ENCODE results near the gene NIFK.

Gene NIFK

DNA sequence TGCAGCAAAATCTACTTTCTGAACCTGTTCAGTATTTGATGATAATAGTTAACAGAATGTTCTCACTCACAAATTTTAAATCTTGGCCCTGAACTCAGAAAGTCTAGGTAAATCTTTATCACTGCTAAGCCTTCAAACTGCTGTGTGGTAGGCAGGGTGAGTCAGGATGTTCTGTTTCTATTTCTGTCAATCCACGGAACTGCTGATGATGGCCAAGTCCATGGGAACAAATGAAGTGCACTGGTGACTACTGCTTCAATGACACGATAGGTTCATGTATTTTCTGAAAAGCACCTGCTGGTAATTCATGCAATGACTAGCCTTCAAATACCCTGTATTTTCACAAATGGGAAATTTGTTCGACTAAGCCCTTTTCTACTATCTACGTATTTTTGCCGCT lies 14.2 kb downstream of the NIFK start:
- H2BK5ac ChIP-seq (ENCODE audit: low read length), result no peak overlapping the region
- no peak overlapping the region for H2BK12ac ChIP-seq (ENCODE audit: low read length)
- peaks cover 7 to 19% of the 10 kb centered on the region in 2 donors for H3K36me3 ChIP-seq (replicated peaks in 1 of 2; ENCODE audit: control insufficient read depth in 2 of 2, insufficient read depth in 2 of 2, low read length in 2 of 2)
- no CpG with 5 or more reads among the region's 5 CpGs for WGBS, 2 donors (ENCODE audit: extremely low coverage in 2 of 2, insufficient read length in 2 of 2, insufficient replicate concordance in 1 of 2)
- H3K4me1 ChIP-seq (ENCODE audit: control insufficient read depth in 2 of 2, insufficient read depth in 1 of 2, low read depth in 1 of 2, low read length in 2 of 2), result no peaks in the 10 kb centered on the region
- H3K27ac ChIP-seq (replicated peaks; ENCODE audit: low read length), result no peak overlapping the region
- H4K91ac ChIP-seq (ENCODE audit: low read depth, low read length, poor library complexity), result no peak overlapping the region
- H3K9ac ChIP-seq (ENCODE audit: low read depth, low read length, poor library complexity), result no peak overlapping the region
- H2BK120ac ChIP-seq (ENCODE audit: low read depth, low read length), result no peak overlapping the region
- no peak overlapping the region for H2AK5ac ChIP-seq (ENCODE audit: low read depth, low read length)
- no peak overlapping the region for H3K4me3 ChIP-seq (ENCODE audit: low read length in 2 of 2)
- DNase-seq (ENCODE audit: low spot score), result no peak
- no peak overlapping the region for H3K23ac ChIP-seq (ENCODE audit: low read depth, low read length, poor library complexity)
- no peaks in the 10 kb centered on the region for H3K9me3 ChIP-seq (replicated peaks in 1 of 2; ENCODE audit: control insufficient read depth in 2 of 2, insufficient read depth in 1 of 2, low read depth in 1 of 2, low read length in 2 of 2)
- no peak overlapping the region for H3K4me2 ChIP-seq (ENCODE audit: insufficient read depth, low read length, poor library complexity, severe bottlenecking)
- H2BK15ac ChIP-seq (ENCODE audit: low read length), result no peak overlapping the region
- no peak overlapping the region for H4K8ac ChIP-seq (ENCODE audit: low read depth, low read length)
- H3K79me1 ChIP-seq (ENCODE audit: low read depth, low read length), result no peaks in the 10 kb centered on the region
- no peak overlapping the region for H3K4ac ChIP-seq (ENCODE audit: low read length)
- H2AFZ ChIP-seq (ENCODE audit: low read length), result no peak overlapping the region
- H3K14ac ChIP-seq (ENCODE audit: low read length), result no peak overlapping the region
- no peaks in the 10 kb centered on the region for H3K27me3 ChIP-seq (ENCODE audit: control insufficient read depth in 3 of 3, insufficient read depth in 3 of 3, low read depth in 1 of 3, low read length in 3 of 3)
- H3K18ac ChIP-seq (ENCODE audit: low read length), result no peak overlapping the region

DNA sequence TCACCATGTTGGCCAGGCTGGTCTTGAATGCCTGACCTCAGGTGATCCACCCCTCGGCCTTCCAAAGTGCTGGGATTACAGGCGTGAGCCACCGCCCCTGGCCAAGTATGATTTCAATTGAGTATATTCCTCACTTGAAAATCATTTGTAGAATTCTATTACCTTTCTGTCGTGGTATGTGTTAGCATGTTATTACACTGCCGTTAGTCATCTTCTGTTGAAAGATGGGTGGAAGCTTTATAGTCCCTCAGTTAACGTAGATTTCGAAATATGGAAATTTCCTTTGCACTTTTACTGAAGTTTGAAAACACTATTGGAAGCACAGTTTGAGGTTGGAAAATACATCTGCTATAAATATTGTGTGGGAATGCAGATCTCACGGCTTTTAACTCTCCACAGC lies 14.7 kb downstream of the NIFK start:
- no peak overlapping the region for H3K4ac ChIP-seq (ENCODE audit: low read length)
- H2BK5ac ChIP-seq (ENCODE audit: low read length), result no peak overlapping the region
- H3K4me1 ChIP-seq (ENCODE audit: control insufficient read depth in 2 of 2, insufficient read depth in 1 of 2, low read depth in 1 of 2, low read length in 2 of 2), result no peaks in the 10 kb centered on the region
- no CpG with 5 or more reads among the region's 8 CpGs for WGBS, 2 donors (ENCODE audit: extremely low coverage in 2 of 2, insufficient read length in 2 of 2, insufficient replicate concordance in 1 of 2)
- H3K14ac ChIP-seq (ENCODE audit: low read length), result no peak overlapping the region
- no peak overlapping the region for H2AFZ ChIP-seq (ENCODE audit: low read length)
- no peak overlapping the region for H3K18ac ChIP-seq (ENCODE audit: low read length)
- no peak overlapping the region for H2BK12ac ChIP-seq (ENCODE audit: low read length)
- H3K79me1 ChIP-seq (ENCODE audit: low read depth, low read length), result no peaks in the 10 kb centered on the region
- H3K23ac ChIP-seq (ENCODE audit: low read depth, low read length, poor library complexity), result no peak overlapping the region
- no peak overlapping the region for H3K27ac ChIP-seq (replicated peaks; ENCODE audit: low read length)
- H2AK5ac ChIP-seq (ENCODE audit: low read depth, low read length), result no peak overlapping the region
- no peak overlapping the region for H2BK15ac ChIP-seq (ENCODE audit: low read length)
- H4K8ac ChIP-seq (ENCODE audit: low read depth, low read length), result no peak overlapping the region
- no peak overlapping the region for H3K9ac ChIP-seq (ENCODE audit: low read depth, low read length, poor library complexity)
- peaks cover 3 to 14% of the 10 kb centered on the region in 2 donors for H3K36me3 ChIP-seq (replicated peaks in 1 of 2; ENCODE audit: control insufficient read depth in 2 of 2, insufficient read depth in 2 of 2, low read length in 2 of 2)
- H3K9me3 ChIP-seq (replicated peaks in 1 of 2; ENCODE audit: control insufficient read depth in 2 of 2, insufficient read depth in 1 of 2, low read depth in 1 of 2, low read length in 2 of 2), result no peaks in the 10 kb centered on the region
- no peak for DNase-seq (ENCODE audit: low spot score)
- no peak overlapping the region for H4K91ac ChIP-seq (ENCODE audit: low read depth, low read length, poor library complexity)
- no peak overlapping the region for H3K4me3 ChIP-seq (ENCODE audit: low read length in 2 of 2)
- no peaks in the 10 kb centered on the region for H3K27me3 ChIP-seq (ENCODE audit: control insufficient read depth in 3 of 3, insufficient read depth in 3 of 3, low read depth in 1 of 3, low read length in 3 of 3)
- H2BK120ac ChIP-seq (ENCODE audit: low read depth, low read length), result no peak overlapping the region
- H3K4me2 ChIP-seq (ENCODE audit: insufficient read depth, low read length, poor library complexity, severe bottlenecking), result no peak overlapping the region

DNA sequence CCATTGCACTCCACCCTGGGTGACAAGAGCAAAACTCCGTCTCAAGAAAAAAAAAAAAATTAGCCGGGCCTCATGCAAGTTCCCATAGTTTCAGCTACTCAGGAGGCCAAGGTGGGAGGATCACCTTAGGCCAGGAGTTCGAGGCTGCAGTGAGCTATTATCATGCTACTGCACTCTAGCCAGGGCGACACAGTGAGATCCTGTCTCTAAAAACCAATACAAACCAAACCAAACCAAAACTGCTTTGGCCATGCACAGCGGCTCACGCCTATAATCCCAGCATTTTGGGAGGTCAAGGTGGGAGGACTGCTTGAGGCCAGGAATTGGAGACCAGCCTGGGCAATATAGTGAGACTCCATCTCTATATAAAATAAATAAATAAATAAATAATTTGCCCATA lies 19.1 kb downstream of the NIFK start:
- H2BK15ac ChIP-seq (ENCODE audit: low read length), result no peak overlapping the region
- H4K91ac ChIP-seq (ENCODE audit: low read depth, low read length, poor library complexity), result no peak overlapping the region
- H3K36me3 ChIP-seq (replicated peaks in 1 of 2; ENCODE audit: control insufficient read depth in 2 of 2, insufficient read depth in 2 of 2, low read length in 2 of 2), result no peaks in the 10 kb centered on the region
- H3K14ac ChIP-seq (ENCODE audit: low read length), result no peak overlapping the region
- no peaks in the 10 kb centered on the region for H3K27me3 ChIP-seq (ENCODE audit: control insufficient read depth in 3 of 3, insufficient read depth in 3 of 3, low read depth in 1 of 3, low read length in 3 of 3)
- H3K18ac ChIP-seq (ENCODE audit: low read length), result no peak overlapping the region
- H2AK5ac ChIP-seq (ENCODE audit: low read depth, low read length), result no peak overlapping the region
- no CpG with 5 or more reads among the region's 6 CpGs for WGBS, 2 donors (ENCODE audit: extremely low coverage in 2 of 2, insufficient read length in 2 of 2, insufficient replicate concordance in 1 of 2)
- no peaks in the 10 kb centered on the region for H3K9me3 ChIP-seq (replicated peaks in 1 of 2; ENCODE audit: control insufficient read depth in 2 of 2, insufficient read depth in 1 of 2, low read depth in 1 of 2, low read length in 2 of 2)
- no peak overlapping the region for H2BK5ac ChIP-seq (ENCODE audit: low read length)
- H2AFZ ChIP-seq (ENCODE audit: low read length), result no peak overlapping the region
- H3K27ac ChIP-seq (replicated peaks; ENCODE audit: low read length), result no peak overlapping the region
- no peak overlapping the region for H3K9ac ChIP-seq (ENCODE audit: low read depth, low read length, poor library complexity)
- H2BK120ac ChIP-seq (ENCODE audit: low read depth, low read length), result no peak overlapping the region
- no peak overlapping the region for H3K4ac ChIP-seq (ENCODE audit: low read length)
- no peaks in the 10 kb centered on the region for H3K4me1 ChIP-seq (ENCODE audit: control insufficient read depth in 2 of 2, insufficient read depth in 1 of 2, low read depth in 1 of 2, low read length in 2 of 2)
- no peak overlapping the region for H3K4me3 ChIP-seq (ENCODE audit: low read length in 2 of 2)
- no peak overlapping the region for H2BK12ac ChIP-seq (ENCODE audit: low read length)
- no peak overlapping the region for H3K4me2 ChIP-seq (ENCODE audit: insufficient read depth, low read length, poor library complexity, severe bottlenecking)
- H3K79me1 ChIP-seq (ENCODE audit: low read depth, low read length), result peaks cover 1% of the 10 kb centered on the region
- H3K23ac ChIP-seq (ENCODE audit: low read depth, low read length, poor library complexity), result no peak overlapping the region
- DNase-seq (ENCODE audit: low spot score), result no peak
- no peak overlapping the region for H4K8ac ChIP-seq (ENCODE audit: low read depth, low read length)

DNA sequence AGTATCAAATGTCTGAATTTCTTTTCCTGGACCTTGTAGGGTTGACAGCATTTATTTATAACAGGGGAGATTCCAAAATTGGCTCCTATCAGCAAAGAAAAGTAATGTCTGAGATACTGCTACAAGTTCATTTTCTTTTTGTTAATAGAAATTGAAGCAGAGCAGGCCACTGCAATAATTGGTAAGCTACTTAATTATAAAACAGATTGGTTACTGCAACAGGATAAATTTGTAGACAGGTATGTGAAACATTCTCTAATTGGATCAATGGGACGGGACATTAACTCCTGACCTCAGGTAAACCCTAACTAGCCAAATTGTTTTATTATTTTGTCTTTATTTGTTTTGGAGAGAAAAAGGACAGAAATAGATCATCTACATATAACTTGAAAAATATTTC lies 20.5 kb downstream of the NIFK start:
- H2AFZ ChIP-seq (ENCODE audit: low read length), result no peak overlapping the region
- no peak overlapping the region for H3K14ac ChIP-seq (ENCODE audit: low read length)
- no peaks in the 10 kb centered on the region for H3K4me1 ChIP-seq (ENCODE audit: control insufficient read depth in 2 of 2, insufficient read depth in 1 of 2, low read depth in 1 of 2, low read length in 2 of 2)
- no peak overlapping the region for H2BK12ac ChIP-seq (ENCODE audit: low read length)
- H3K9ac ChIP-seq (ENCODE audit: low read depth, low read length, poor library complexity), result no peak overlapping the region
- H4K8ac ChIP-seq (ENCODE audit: low read depth, low read length), result no peak overlapping the region
- H2AK5ac ChIP-seq (ENCODE audit: low read depth, low read length), result no peak overlapping the region
- no CpG with 5 or more reads among the region's 1 CpG for WGBS, 2 donors (ENCODE audit: extremely low coverage in 2 of 2, insufficient read length in 2 of 2, insufficient replicate concordance in 1 of 2)
- no peak overlapping the region for H2BK120ac ChIP-seq (ENCODE audit: low read depth, low read length)
- no peaks in the 10 kb centered on the region for H3K36me3 ChIP-seq (replicated peaks in 1 of 2; ENCODE audit: control insufficient read depth in 2 of 2, insufficient read depth in 2 of 2, low read length in 2 of 2)
- no peak overlapping the region for H2BK15ac ChIP-seq (ENCODE audit: low read length)
- no peak overlapping the region for H2BK5ac ChIP-seq (ENCODE audit: low read length)
- H4K91ac ChIP-seq (ENCODE audit: low read depth, low read length, poor library complexity), result no peak overlapping the region
- no peaks in the 10 kb centered on the region for H3K9me3 ChIP-seq (replicated peaks in 1 of 2; ENCODE audit: control insufficient read depth in 2 of 2, insufficient read depth in 1 of 2, low read depth in 1 of 2, low read length in 2 of 2)
- H3K79me1 ChIP-seq (ENCODE audit: low read depth, low read length), result peaks cover 1% of the 10 kb centered on the region
- DNase-seq (ENCODE audit: low spot score), result no peak
- H3K18ac ChIP-seq (ENCODE audit: low read length), result no peak overlapping the region
- no peak overlapping the region for H3K27ac ChIP-seq (replicated peaks; ENCODE audit: low read length)
- H3K23ac ChIP-seq (ENCODE audit: low read depth, low read length, poor library complexity), result no peak overlapping the region
- H3K4ac ChIP-seq (ENCODE audit: low read length), result no peak overlapping the region
- H3K4me3 ChIP-seq (ENCODE audit: low read length in 2 of 2), result no peak overlapping the region
- no peaks in the 10 kb centered on the region for H3K27me3 ChIP-seq (ENCODE audit: control insufficient read depth in 3 of 3, insufficient read depth in 3 of 3, low read depth in 1 of 3, low read length in 3 of 3)
- H3K4me2 ChIP-seq (ENCODE audit: insufficient read depth, low read length, poor library complexity, severe bottlenecking), result no peak overlapping the region

All from neuronal stem cell (in vitro differentiated cells).